HCT116 (cell line): ENCODE measurements around the gene ZBTB16.

Source experiments
- CBX3 ChIP-seq: IDR thresholded peaks from 2 replicates; pipeline ENCODE4 v1.6.1; 2012; ENCODE audit warnings: low read depth
- CEBPB ChIP-seq: IDR thresholded peaks from 2 replicates; pipeline ENCODE4 v1.6.1; 2012; ENCODE audit warnings: low read depth
- EGR1 ChIP-seq: IDR thresholded peaks from 2 replicates; pipeline ENCODE4 v1.6.1; 2012; ENCODE audit warnings: low read depth
- EZH2 ChIP-seq: fragments of 200-600 bp; sonication (generic); IDR thresholded peaks from 2 replicates; pipeline ENCODE4 v1.6.1; 2017; ENCODE audit warnings: antibody characterized with exemption, mixed run types
- EZH2phosphoT487 ChIP-seq: fragments of 200-600 bp; IDR thresholded peaks from 2 replicates; pipeline ENCODE4 v1.6.1; 2018; ENCODE audit warnings: antibody characterized with exemption, borderline replicate concordance
- JUND ChIP-seq: IDR thresholded peaks from 2 replicates; pipeline ENCODE4 v1.6.1; 2012
- POLR2A ChIP-seq: IDR thresholded peaks from 2 replicates; pipeline ENCODE4 v1.7.0; 2011; ENCODE audit warnings: borderline replicate concordance; ENCODE audit not compliant: insufficient read depth, insufficient read length; ENCODE audit errors: extremely low read depth
- POLR2AphosphoS5 ChIP-seq: IDR thresholded peaks from 2 replicates; pipeline ENCODE4 v1.6.1; 2011; ENCODE audit warnings: mild to moderate bottlenecking, low read depth, low read length, moderate library complexity
- RAD21 ChIP-seq: IDR thresholded peaks from 2 replicates; pipeline ENCODE4 v1.6.1; 2012; ENCODE audit warnings: low read depth, mild to moderate bottlenecking
- SP1 ChIP-seq: IDR thresholded peaks from 2 replicates; pipeline ENCODE4 v1.6.1; 2012; ENCODE audit warnings: low read depth
- SRF ChIP-seq: IDR thresholded peaks from 2 replicates; pipeline ENCODE4 v1.6.1; 2012; ENCODE audit warnings: low read depth
- TF ChIP-seq, protein P1 (sequence below), 3 experiments: fragments of 200-600 bp in 1 of 3; sonication (generic) in 1 of 3; IDR thresholded peaks in 2 of 3; conservative IDR thresholded peaks in 1 of 3; 2 replicates each; pipeline ENCODE4 v1.5.1; 2012 to 2017; ENCODE audit warnings: low read depth in 2 of 3, low read length in 2 of 3, antibody characterized with exemption in 1 of 3, borderline replicate concordance in 1 of 3, control low read depth in 1 of 3, mild to moderate bottlenecking in 1 of 3, mixed read lengths in 1 of 3, mixed run types in 1 of 3, moderate library complexity in 1 of 3; ENCODE audit not compliant: insufficient read depth in 1 of 3
- TF ChIP-seq, protein P2 (sequence below): IDR thresholded peaks from 2 replicates; pipeline ENCODE4 v1.6.1; 2012

DNA sequence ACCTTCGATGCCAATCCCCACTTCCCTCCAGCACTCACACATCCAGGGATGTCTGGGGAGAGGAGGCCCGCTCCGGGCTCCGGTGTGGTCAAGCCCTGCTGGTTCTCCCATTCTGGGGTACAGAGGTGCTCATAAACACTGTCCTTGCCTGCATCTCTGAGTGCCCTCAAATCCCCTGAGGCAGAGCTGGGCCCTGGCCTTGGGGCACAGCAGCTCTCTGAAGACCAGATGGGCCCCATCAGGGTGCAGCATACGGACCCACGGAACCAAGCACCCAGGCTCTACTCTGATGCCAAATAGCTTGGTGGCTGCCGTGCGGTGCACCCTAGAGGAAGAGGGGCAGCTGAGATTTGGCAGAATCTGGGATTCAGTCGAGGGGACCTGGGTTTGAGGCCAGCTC lies 201.0 kb downstream of the ZBTB16 start:
- TF ChIP-seq, protein P1, sequence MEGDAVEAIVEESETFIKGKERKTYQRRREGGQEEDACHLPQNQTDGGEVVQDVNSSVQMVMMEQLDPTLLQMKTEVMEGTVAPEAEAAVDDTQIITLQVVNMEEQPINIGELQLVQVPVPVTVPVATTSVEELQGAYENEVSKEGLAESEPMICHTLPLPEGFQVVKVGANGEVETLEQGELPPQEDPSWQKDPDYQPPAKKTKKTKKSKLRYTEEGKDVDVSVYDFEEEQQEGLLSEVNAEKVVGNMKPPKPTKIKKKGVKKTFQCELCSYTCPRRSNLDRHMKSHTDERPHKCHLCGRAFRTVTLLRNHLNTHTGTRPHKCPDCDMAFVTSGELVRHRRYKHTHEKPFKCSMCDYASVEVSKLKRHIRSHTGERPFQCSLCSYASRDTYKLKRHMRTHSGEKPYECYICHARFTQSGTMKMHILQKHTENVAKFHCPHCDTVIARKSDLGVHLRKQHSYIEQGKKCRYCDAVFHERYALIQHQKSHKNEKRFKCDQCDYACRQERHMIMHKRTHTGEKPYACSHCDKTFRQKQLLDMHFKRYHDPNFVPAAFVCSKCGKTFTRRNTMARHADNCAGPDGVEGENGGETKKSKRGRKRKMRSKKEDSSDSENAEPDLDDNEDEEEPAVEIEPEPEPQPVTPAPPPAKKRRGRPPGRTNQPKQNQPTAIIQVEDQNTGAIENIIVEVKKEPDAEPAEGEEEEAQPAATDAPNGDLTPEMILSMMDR (IDR thresholded peaks at IDR 0.05 in 2 of 3, conservative IDR thresholded peaks at IDR 0.05 in 1 of 3; ENCODE audit: borderline replicate concordance in 1 of 3, insufficient read depth in 1 of 3, low read depth in 2 of 3, low read length in 2 of 3) = no peak
- no peak for TF ChIP-seq JUND
- no peak for TF ChIP-seq POLR2AphosphoS5
- TF ChIP-seq, protein P2, sequence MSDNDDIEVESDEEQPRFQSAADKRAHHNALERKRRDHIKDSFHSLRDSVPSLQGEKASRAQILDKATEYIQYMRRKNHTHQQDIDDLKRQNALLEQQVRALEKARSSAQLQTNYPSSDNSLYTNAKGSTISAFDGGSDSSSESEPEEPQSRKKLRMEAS = no peak
- no peak for TF ChIP-seq CBX3
- TF ChIP-seq RAD21 = no peak
- no peak for TF ChIP-seq EZH2
- TF ChIP-seq CEBPB = no peak
- TF ChIP-seq EZH2phosphoT487 = no peak
- no peak for TF ChIP-seq SP1
- no peak for TF ChIP-seq EGR1
- TF ChIP-seq SRF = no peak
- no peak for TF ChIP-seq POLR2A
